ENCODE data around the gene TMEM106C.

Gene TMEM106C

GRCh38 chr12:47999816-48000215, 36.4 kb downstream of the TMEM106C start:
- DNase-seq = no peak

- DNase-seq = peak; percentile 55
These were observed 37.6 kb downstream of the TMEM106C start for GRCh38 chr12:48000878-48001504.

GRCh38 chr12:48001505-48002413, 38.4 kb downstream of the TMEM106C start:
- DNase-seq = peak; percentile 19

- no peak for DNase-seq
These were observed 39.0 kb downstream of the TMEM106C start for GRCh38 chr12:48002414-48002730.

GRCh38 chr12:48002773-48003218, 39.4 kb downstream of the TMEM106C start:
- DNase-seq = peak; percentile 11

- no peak for DNase-seq
These were observed 40.0 kb downstream of the TMEM106C start for GRCh38 chr12:48003226-48004052.

GRCh38 chr12:48004053-48004941, 40.9 kb downstream of the TMEM106C start, which contains the start of gene COL2A1:
Gene COL2A1, minus strand, starts transcription at chr12:48004476. Its CDS starts 155 bp downstream, at chr12:48004321.
- no peak for DNase-seq

- no peak for DNase-seq
These were observed 41.8 kb downstream of the TMEM106C start for GRCh38 chr12:48005001-48005749.

- no peak for DNase-seq
These were observed 42.3 kb downstream of the TMEM106C start for GRCh38 chr12:48005750-48006021.

- DNase-seq = no peak
These were observed 43.8 kb downstream of the TMEM106C start for GRCh38 chr12:48007206-48007605.

GRCh38 chr12:48008349-48008748, 45.0 kb downstream of the TMEM106C start:
- no peak for DNase-seq

- DNase-seq = no peak
These were observed 45.6 kb downstream of the TMEM106C start for GRCh38 chr12:48008950-48009349.

GRCh38 chr12:48009471-48009870, 46.1 kb downstream of the TMEM106C start:
- no peak for DNase-seq

- no peak for DNase-seq
These were observed 47.1 kb downstream of the TMEM106C start for GRCh38 chr12:48010366-48010970.

GRCh38 chr12:48012070-48012469, 48.7 kb downstream of the TMEM106C start:
- DNase-seq = no peak

GRCh38 chr12:48013287-48013686, 49.9 kb downstream of the TMEM106C start:
- DNase-seq = no peak

GRCh38 chr12:48015129-48015528, 51.7 kb downstream of the TMEM106C start:
- DNase-seq = no peak

GRCh38 chr12:48015954-48016353, 52.6 kb downstream of the TMEM106C start:
- no peak for DNase-seq

- DNase-seq = no peak
These were observed 53.1 kb downstream of the TMEM106C start for GRCh38 chr12:48016373-48017020.

GRCh38 chr12:48017496-48017895, 54.1 kb downstream of the TMEM106C start:
- no peak for DNase-seq

All from fibroblast of upper back skin (primary cell).